MM.1S (cell line): ENCODE data around the gene DDIT3.

Experiments
- DNase-seq: peaks from one replicate; pipeline ENCODE4 v3.0.0-alpha.2; 2015
- H2AFZ ChIP-seq: fragments of 300-600 bp; sonication (generic); 2 replicates; pipeline ENCODE4 v1.6.0; 2016; ENCODE audit warnings: antibody characterized with exemption, low read length
- H3F3A ChIP-seq: fragments of 300-600 bp; sonication (generic); 2 replicates; pipeline ENCODE4 v1.6.1; 2016; ENCODE audit warnings: mild to moderate bottlenecking, antibody characterized with exemption, low read length, moderate library complexity, mixed read lengths; ENCODE audit not compliant: insufficient read depth
- H3K27ac ChIP-seq: fragments of 300-600 bp; sonication (generic); 2 replicates; pipeline ENCODE4 v1.5.1; 2016; ENCODE audit warnings: mild to moderate bottlenecking, low read length
- H3K27me3 ChIP-seq: fragments of 300-600 bp; sonication (generic); replicated peaks from 2 replicates; pipeline ENCODE4 v1.6.0; 2016; ENCODE audit warnings: low read length; ENCODE audit not compliant: insufficient read depth
- H3K36me3 ChIP-seq: fragments of 300-600 bp; sonication (generic); replicated peaks from 2 replicates; pipeline ENCODE4 v1.6.1; 2016; ENCODE audit warnings: mild to moderate bottlenecking, low read length, mixed read lengths; ENCODE audit not compliant: insufficient read depth
- H3K4me1 ChIP-seq: fragments of 300-600 bp; sonication (generic); 2 replicates; pipeline ENCODE4 v1.6.1; 2016; ENCODE audit warnings: low read length, mixed read lengths
- H3K4me2 ChIP-seq: fragments of 300-600 bp; sonication (generic); 2 replicates; pipeline ENCODE4 v1.6.0; 2016; ENCODE audit warnings: low read depth, low read length
- H3K4me3 ChIP-seq: fragments of 300-600 bp; sonication (generic); 2 replicates; pipeline ENCODE4 v1.5.1; 2016; ENCODE audit warnings: low read length, mixed read lengths
- H3K79me2 ChIP-seq: fragments of 300-600 bp; sonication (generic); 2 replicates; pipeline ENCODE4 v1.6.1; 2016; ENCODE audit warnings: mixed run types, low read length, mixed read lengths
- H3K9ac ChIP-seq: fragments of 300-600 bp; sonication (generic); 2 replicates; pipeline ENCODE4 v1.6.1; 2016; ENCODE audit warnings: low read length, mixed read lengths
- H3K9me2 ChIP-seq: fragments of 300-600 bp; sonication (generic); replicated peaks from 2 replicates; pipeline ENCODE4 v1.6.1; 2016; ENCODE audit warnings: mild to moderate bottlenecking, low read length, mixed read lengths; ENCODE audit not compliant: insufficient read depth
- H3K9me3 ChIP-seq: fragments of 300-600 bp; sonication (generic); replicated peaks from 2 replicates; pipeline ENCODE4 v1.6.1; 2016; ENCODE audit warnings: mild to moderate bottlenecking, low read length, mixed read lengths; ENCODE audit not compliant: insufficient read depth
- H4K20me1 ChIP-seq: fragments of 300-600 bp; sonication (generic); 2 replicates; pipeline ENCODE4 v1.6.1; 2016; ENCODE audit warnings: mild to moderate bottlenecking, low read length, moderate library complexity, mixed read lengths; ENCODE audit not compliant: insufficient read depth
- EZH2 ChIP-seq: fragments of 300-600 bp; sonication (generic); optimal IDR thresholded peaks from 2 replicates; pipeline ENCODE3; 2017; ENCODE audit warnings: low read depth, mild to moderate bottlenecking, antibody characterized with exemption, low read length, mixed read lengths
- EZH2phosphoT487 ChIP-seq: fragments of 300-600 bp; sonication (generic); IDR thresholded peaks from 2 replicates; pipeline ENCODE4 v1.6.1; 2018; ENCODE audit warnings: antibody characterized with exemption, low read length
- TF ChIP-seq, protein P1 (sequence below): fragments of 300-600 bp; sonication (generic); IDR thresholded peaks from 2 replicates; pipeline ENCODE4 v1.5.1; 2016; ENCODE audit warnings: antibody characterized with exemption, low read length, mixed read lengths

DDIT3 gene

DNA sequence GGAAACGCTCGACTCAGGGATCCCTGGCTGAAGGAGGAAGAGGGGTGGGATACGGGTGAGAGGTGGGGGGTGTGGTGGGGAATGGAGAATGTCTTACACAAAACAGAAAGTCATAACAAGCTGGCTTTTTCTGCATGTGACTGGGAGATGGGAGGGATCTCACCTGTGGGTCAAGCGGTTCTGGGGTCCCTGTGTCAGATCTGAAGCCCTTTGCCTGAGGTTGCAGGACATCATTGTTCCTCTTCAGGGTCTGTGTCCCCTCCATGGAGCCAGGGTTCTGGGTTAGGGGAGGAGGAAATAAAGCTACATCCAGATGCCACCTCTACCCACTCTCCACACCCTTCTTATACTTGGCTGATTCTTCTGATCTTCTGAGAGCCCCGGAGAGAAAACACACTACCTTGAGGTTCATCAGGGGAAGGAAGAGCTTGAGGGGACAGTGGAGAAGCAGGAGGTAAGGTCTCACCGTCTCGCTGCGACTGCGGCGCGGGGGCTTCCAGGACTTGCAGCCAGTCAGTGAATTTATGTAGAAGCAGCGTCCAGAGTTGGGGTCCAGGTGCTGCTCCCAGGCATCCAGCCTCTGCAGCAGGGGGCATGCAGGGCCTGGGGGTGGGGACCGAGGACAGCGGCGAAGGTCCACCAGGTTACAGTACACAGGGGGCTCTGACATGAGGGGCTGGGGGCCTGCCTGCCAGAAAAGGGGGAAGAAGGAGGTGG lies 43.2 kb downstream of the DDIT3 start:
- no peaks in the 10 kb centered on the region for H3K27me3 ChIP-seq
- H3K36me3 ChIP-seq = no peaks in the 10 kb centered on the region
- no peaks in the 10 kb centered on the region for H4K20me1 ChIP-seq
- no peak overlapping the region for H2AFZ ChIP-seq
- no peak overlapping the region for H3K9ac ChIP-seq
- H3K9me3 ChIP-seq = no peaks in the 10 kb centered on the region
- no peak for TF ChIP-seq EZH2phosphoT487
- TF ChIP-seq EZH2 = no peak
- TF ChIP-seq, protein P1, sequence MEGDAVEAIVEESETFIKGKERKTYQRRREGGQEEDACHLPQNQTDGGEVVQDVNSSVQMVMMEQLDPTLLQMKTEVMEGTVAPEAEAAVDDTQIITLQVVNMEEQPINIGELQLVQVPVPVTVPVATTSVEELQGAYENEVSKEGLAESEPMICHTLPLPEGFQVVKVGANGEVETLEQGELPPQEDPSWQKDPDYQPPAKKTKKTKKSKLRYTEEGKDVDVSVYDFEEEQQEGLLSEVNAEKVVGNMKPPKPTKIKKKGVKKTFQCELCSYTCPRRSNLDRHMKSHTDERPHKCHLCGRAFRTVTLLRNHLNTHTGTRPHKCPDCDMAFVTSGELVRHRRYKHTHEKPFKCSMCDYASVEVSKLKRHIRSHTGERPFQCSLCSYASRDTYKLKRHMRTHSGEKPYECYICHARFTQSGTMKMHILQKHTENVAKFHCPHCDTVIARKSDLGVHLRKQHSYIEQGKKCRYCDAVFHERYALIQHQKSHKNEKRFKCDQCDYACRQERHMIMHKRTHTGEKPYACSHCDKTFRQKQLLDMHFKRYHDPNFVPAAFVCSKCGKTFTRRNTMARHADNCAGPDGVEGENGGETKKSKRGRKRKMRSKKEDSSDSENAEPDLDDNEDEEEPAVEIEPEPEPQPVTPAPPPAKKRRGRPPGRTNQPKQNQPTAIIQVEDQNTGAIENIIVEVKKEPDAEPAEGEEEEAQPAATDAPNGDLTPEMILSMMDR = no peak
- no peaks in the 10 kb centered on the region for H3F3A ChIP-seq
- no peaks in the 10 kb centered on the region for H3K79me2 ChIP-seq
- no peak overlapping the region for H3K27ac ChIP-seq
- no peak overlapping the region for H3K4me3 ChIP-seq
- H3K4me2 ChIP-seq = no peak overlapping the region
- no peak for DNase-seq
- H3K9me2 ChIP-seq = no peaks in the 10 kb centered on the region
- H3K4me1 ChIP-seq = peaks cover 8% of the 10 kb centered on the region; the same call in 1 of the 2 replicates

DNA sequence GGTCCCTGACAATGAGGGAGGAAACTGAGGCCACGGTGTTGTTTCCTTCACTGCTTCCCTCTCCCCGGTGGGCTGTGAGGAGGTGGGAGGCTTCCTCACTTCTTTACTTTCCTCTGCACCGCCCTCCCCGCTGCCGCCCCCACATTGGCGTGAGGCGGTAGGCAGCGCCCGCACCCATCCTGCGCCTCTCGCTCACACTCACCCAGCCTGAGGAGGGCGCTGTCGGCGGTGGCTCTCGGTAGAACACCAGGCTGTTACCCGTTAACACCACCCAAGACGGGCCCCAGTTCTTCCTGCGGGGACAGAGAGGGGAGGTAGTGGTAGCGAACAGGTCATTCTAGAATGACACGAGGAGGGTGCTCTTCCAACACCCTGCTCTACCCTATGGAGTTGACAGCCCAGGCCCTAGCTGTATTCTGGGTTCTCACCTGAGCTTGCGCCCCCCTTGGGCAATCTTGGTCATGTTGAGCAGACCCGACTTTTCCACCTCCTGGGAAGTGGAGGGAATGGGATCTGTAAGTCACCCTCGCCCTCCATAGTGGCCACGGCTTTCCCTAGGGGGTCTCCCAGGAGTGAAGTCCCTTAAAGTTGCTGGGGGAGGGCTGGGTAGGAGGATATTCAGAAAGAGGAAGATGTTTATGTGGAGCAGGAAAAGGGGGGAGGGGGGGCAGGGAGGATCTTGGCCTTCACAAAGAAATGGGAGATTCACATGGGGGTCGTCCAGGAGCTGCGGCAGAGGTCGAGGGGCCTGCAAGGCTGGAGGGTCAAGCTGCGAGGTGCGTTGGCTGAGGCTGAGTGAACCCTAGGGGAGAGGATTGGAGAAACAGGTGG lies 43.9 kb downstream of the DDIT3 start:
- no peaks in the 10 kb centered on the region for H3K36me3 ChIP-seq
- DNase-seq = no peak
- H3K4me3 ChIP-seq = no peak overlapping the region
- H3K27ac ChIP-seq = no peak overlapping the region
- H3K9me2 ChIP-seq = no peaks in the 10 kb centered on the region
- H3K79me2 ChIP-seq = no peaks in the 10 kb centered on the region
- H3K9me3 ChIP-seq = no peaks in the 10 kb centered on the region
- no peaks in the 10 kb centered on the region for H3K27me3 ChIP-seq
- no peaks in the 10 kb centered on the region for H4K20me1 ChIP-seq
- no peak overlapping the region for H2AFZ ChIP-seq
- no peak overlapping the region for H3K4me2 ChIP-seq
- H3F3A ChIP-seq = no peaks in the 10 kb centered on the region
- TF ChIP-seq EZH2phosphoT487 = no peak
- no peak for TF ChIP-seq EZH2
- TF ChIP-seq, protein P1 = no peak
- no peak overlapping the region for H3K9ac ChIP-seq
- peaks cover 8% of the 10 kb centered on the region; the same call in 1 of the 2 replicates for H3K4me1 ChIP-seq

DNA sequence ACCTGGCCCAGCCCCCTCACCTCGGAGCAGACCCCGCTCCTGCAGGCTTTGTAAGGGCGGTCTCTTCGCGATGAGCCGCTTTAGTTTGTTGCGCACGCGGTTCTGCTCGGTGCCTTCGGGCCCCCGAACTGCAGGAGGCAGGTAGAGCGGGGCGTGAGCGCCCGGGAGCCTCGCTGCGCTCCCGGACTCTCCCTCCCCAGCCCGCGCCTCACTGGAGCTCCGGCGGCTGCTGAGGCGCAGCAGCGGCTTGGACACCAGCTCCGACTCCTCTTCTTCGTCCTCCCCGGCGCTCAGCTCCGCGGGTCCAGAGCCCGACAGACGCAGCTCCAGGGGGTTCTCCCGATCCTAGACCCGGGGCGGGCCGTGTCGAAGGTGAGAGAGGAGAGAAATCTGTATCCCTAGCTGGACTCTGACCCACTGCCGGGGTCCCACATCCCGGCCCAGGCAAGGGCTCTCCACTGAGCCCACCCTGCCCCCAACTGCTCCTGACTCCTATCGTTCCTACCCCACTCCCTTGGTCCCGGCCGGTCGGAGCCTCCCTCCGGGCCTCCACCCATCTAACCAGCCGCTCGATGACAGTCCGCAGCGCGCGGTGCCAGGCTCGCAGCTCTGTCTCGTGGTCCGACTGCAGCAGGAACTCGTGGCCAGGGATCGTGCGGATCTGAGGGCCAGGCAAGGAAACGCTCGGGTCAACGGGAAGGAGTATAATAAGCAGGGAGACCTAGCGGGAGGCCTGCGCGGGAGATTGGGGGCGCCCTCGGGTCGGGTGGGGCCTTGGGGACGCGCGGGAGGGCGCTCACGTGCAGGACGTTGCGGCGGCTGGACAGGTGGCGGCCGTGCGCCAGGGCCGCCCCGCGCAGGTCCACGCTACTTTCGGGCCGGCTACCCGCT lies 44.8 kb downstream of the DDIT3 start:
- DNase-seq = no peak
- H3K4me1 ChIP-seq = peaks cover 8% of the 10 kb centered on the region; the same call in 1 of the 2 replicates

More for the DNA sequence above, 44.8 kb downstream of the DDIT3 start:
- Histone ChIP-seq H3K4me3 (no peak overlapping the region), H3K27ac (no peak overlapping the region), H3K36me3 (no peaks in the 10 kb centered on the region), H3F3A (no peaks in the 10 kb centered on the region), H3K79me2 (no peaks in the 10 kb centered on the region), H4K20me1 (no peaks in the 10 kb centered on the region), H3K4me2 (no peak overlapping the region), H3K27me3 (no peaks in the 10 kb centered on the region), H2AFZ (no peak overlapping the region), H3K9me2 (no peaks in the 10 kb centered on the region), H3K9ac (no peak overlapping the region), H3K9me3 (no peaks in the 10 kb centered on the region)
- TF ChIP-seq, protein P1 = no peak
- no peak for TF ChIP-seq EZH2
- no peak for TF ChIP-seq EZH2phosphoT487
